ENCODE measurements around the gene COPS7B. TPM values are rescaled to one million over a fixed set of nuclear protein-coding genes. Genes with fewer than 3 reads are reported as not detected.
A peak's percentile ranks its signal among the peaks of the same experiment; 100 is the strongest.

COPS7B gene
- polyA plus RNA-seq, 1 donor (not counting 4 experiments of a cell fraction or from before 2014, with no cell fraction given) = 53.3 TPM

GRCh38 chr2:231807020-231807419 is 20.8 kb downstream of the COPS7B start:
- peaks cover 11% of the 10 kb centered on the region for H3K4me1 ChIP-seq (ENCODE audit: control insufficient read depth, extremely low read depth, insufficient read depth, low read length)
- peaks cover 8 to 24% of the 10 kb centered on the region in 2 experiments for H3K36me3 ChIP-seq (ENCODE audit: control insufficient read depth in 2 of 2, extremely low read depth in 1 of 2, insufficient read depth in 2 of 2, low read length in 2 of 2)
- H3K27me3 ChIP-seq (ENCODE audit: control insufficient read depth, extremely low read depth, insufficient read depth, low read length) = no peaks in the 10 kb centered on the region
- H2AFZ ChIP-seq (ENCODE audit: control insufficient read depth, low read length) = no peak overlapping the region
- H3K79me2 ChIP-seq (ENCODE audit: control insufficient read depth, insufficient read depth, low read length) = peaks cover 3% of the 10 kb centered on the region
- H3K4me2 ChIP-seq (ENCODE audit: control insufficient read depth, extremely low read depth, insufficient read depth, low read depth, low read length) = no peak overlapping the region
- H4K20me1 ChIP-seq (ENCODE audit: control insufficient read depth, extremely low read depth, insufficient read depth, low read length) = no peaks in the 10 kb centered on the region
- no peak overlapping the region for H3K27ac ChIP-seq (ENCODE audit: control insufficient read depth, insufficient read depth, low read length)
- TF ChIP-seq EZH2 (IDR thresholded peaks at IDR 0.05; ENCODE audit: low read length) (no peak), CTCF (optimal IDR thresholded peaks at IDR 0.05 in 1 of 3, IDR thresholded peaks at IDR 0.05 in 1 of 3, conservative IDR thresholded peaks at IDR 0.05 in 1 of 3; ENCODE audit: extremely low read depth in 1 of 3, insufficient read depth in 2 of 3, low read length in 3 of 3) (no peak)
- no peak overlapping the region for H3K4me3 ChIP-seq (ENCODE audit: control insufficient read depth in 2 of 3, extremely low read depth in 1 of 3, insufficient read depth in 2 of 3, low read depth in 1 of 3, low read length in 3 of 3)
- H3K9me3 ChIP-seq (ENCODE audit: control insufficient read depth, low read depth, low read length) = no peaks in the 10 kb centered on the region
- peaks cover 2% of the 10 kb centered on the region for H3K9me1 ChIP-seq (ENCODE audit: control insufficient read depth, extremely low read depth, insufficient read depth, low read length)
- FAIRE-seq (no peak), DNase-seq (ENCODE audit: low read depth, low spot score) (no peak)
- H3K9ac ChIP-seq (ENCODE audit: control insufficient read depth, extremely low read depth, insufficient read depth, low read length) = no peak overlapping the region
- dilution Hi-C loops (cut with MboI; ENCODE audit: extremely low pct_ligation_motif_present, low sequenced_read_pairs) = no loop called here

- dilution Hi-C loops (cut with MboI; ENCODE audit: extremely low pct_ligation_motif_present, low sequenced_read_pairs) = no loop called here
- Histone ChIP-seq H3K4me2 (ENCODE audit: control insufficient read depth, extremely low read depth, insufficient read depth, low read depth, low read length) (peak overlapping the region; percentile 41), H3K9me1 (ENCODE audit: control insufficient read depth, extremely low read depth, insufficient read depth, low read length) (peaks cover 2% of the 10 kb centered on the region), H3K27ac (ENCODE audit: control insufficient read depth, insufficient read depth, low read length) (peak overlapping the region; percentile 4), H3K4me1 (ENCODE audit: control insufficient read depth, extremely low read depth, insufficient read depth, low read length) (peaks cover 11% of the 10 kb centered on the region), H3K9me3 (ENCODE audit: control insufficient read depth, low read depth, low read length) (no peaks in the 10 kb centered on the region), H3K4me3 (ENCODE audit: control insufficient read depth in 2 of 3, extremely low read depth in 1 of 3, insufficient read depth in 2 of 3, low read depth in 1 of 3, low read length in 3 of 3) (no peak overlapping the region), H3K9ac (ENCODE audit: control insufficient read depth, extremely low read depth, insufficient read depth, low read length) (no peak overlapping the region), H3K36me3 (ENCODE audit: control insufficient read depth in 2 of 2, extremely low read depth in 1 of 2, insufficient read depth in 2 of 2, low read length in 2 of 2) (peaks cover 9 to 17% of the 10 kb centered on the region in 2 experiments), H3K27me3 (ENCODE audit: control insufficient read depth, extremely low read depth, insufficient read depth, low read length) (no peaks in the 10 kb centered on the region), H4K20me1 (ENCODE audit: control insufficient read depth, extremely low read depth, insufficient read depth, low read length) (no peaks in the 10 kb centered on the region), H2AFZ (ENCODE audit: control insufficient read depth, low read length) (no peak overlapping the region), H3K79me2 (ENCODE audit: control insufficient read depth, insufficient read depth, low read length) (no peaks in the 10 kb centered on the region)
- no peak for DNase-seq (ENCODE audit: low read depth, low spot score)
- FAIRE-seq = peak; percentile 70
- TF ChIP-seq EZH2 (IDR thresholded peaks at IDR 0.05; ENCODE audit: low read length) (no peak), CTCF (optimal IDR thresholded peaks at IDR 0.05 in 1 of 3, IDR thresholded peaks at IDR 0.05 in 1 of 3, conservative IDR thresholded peaks at IDR 0.05 in 1 of 3; ENCODE audit: extremely low read depth in 1 of 3, insufficient read depth in 2 of 3, low read length in 3 of 3) (no peak)
Observed at GRCh38 chr2:231810905-231811304, 24.7 kb downstream of the COPS7B start.

Data from keratinocyte (primary cell).